ENCODE measurements around the gene SH3GL2.

Gene SH3GL2

GRCh38 chr9:17783227-17783626, 204.4 kb downstream of the SH3GL2 start:
- TF ChIP-seq TAF1 (IDR thresholded peaks at IDR 0.05; ENCODE audit: borderline replicate concordance, insufficient read depth, low read length): no peak
- no peak for TF ChIP-seq POLR2AphosphoS5 (IDR thresholded peaks at IDR 0.05; ENCODE audit: low read depth, low read length)
- no peak for TF ChIP-seq SIN3A (IDR thresholded peaks at IDR 0.05; ENCODE audit: borderline replicate concordance, insufficient read depth, low read length)
- no peak for TF ChIP-seq REST (IDR thresholded peaks at IDR 0.05; ENCODE audit: insufficient read depth in 1 of 2, low read depth in 2 of 2, low read length in 2 of 2)
- no peak for TF ChIP-seq FOXP2 (optimal IDR thresholded peaks at IDR 0.05; ENCODE audit: borderline replicate concordance, extremely low read depth, extremely low read length, insufficient read depth)

- TF ChIP-seq FOXP2 (optimal IDR thresholded peaks at IDR 0.05; ENCODE audit: borderline replicate concordance, extremely low read depth, extremely low read length, insufficient read depth) (no peak), TAF1 (IDR thresholded peaks at IDR 0.05; ENCODE audit: borderline replicate concordance, insufficient read depth, low read length) (no peak), REST (IDR thresholded peaks at IDR 0.05; ENCODE audit: insufficient read depth in 1 of 2, low read depth in 2 of 2, low read length in 2 of 2) (no peak), SIN3A (IDR thresholded peaks at IDR 0.05; ENCODE audit: borderline replicate concordance, insufficient read depth, low read length) (no peak)
Measured at GRCh38 chr9:17789316-17789715, 210.4 kb downstream of the SH3GL2 start.

- TF ChIP-seq SIN3A (IDR thresholded peaks at IDR 0.05; ENCODE audit: borderline replicate concordance, insufficient read depth, low read length): no peak
- TF ChIP-seq FOXP2 (optimal IDR thresholded peaks at IDR 0.05; ENCODE audit: borderline replicate concordance, extremely low read depth, extremely low read length, insufficient read depth): no peak
- no peak for TF ChIP-seq POLR2AphosphoS5 (IDR thresholded peaks at IDR 0.05; ENCODE audit: low read depth, low read length)
- no peak for TF ChIP-seq REST (IDR thresholded peaks at IDR 0.05; ENCODE audit: insufficient read depth in 1 of 2, low read depth in 2 of 2, low read length in 2 of 2)
- TF ChIP-seq TAF1 (IDR thresholded peaks at IDR 0.05; ENCODE audit: borderline replicate concordance, insufficient read depth, low read length): no peak
Measured at GRCh38 chr9:17793713-17794622, 215.1 kb downstream of the SH3GL2 start.

GRCh38 chr9:17795744-17796143, 216.9 kb downstream of the SH3GL2 start:
- TF ChIP-seq SIN3A (IDR thresholded peaks at IDR 0.05; ENCODE audit: borderline replicate concordance, insufficient read depth, low read length): no peak

GRCh38 chr9:17799369-17799768, 220.5 kb downstream of the SH3GL2 start:
- TF ChIP-seq FOXP2 (optimal IDR thresholded peaks at IDR 0.05; ENCODE audit: borderline replicate concordance, extremely low read depth, extremely low read length, insufficient read depth): no peak
- no peak for TF ChIP-seq SIN3A (IDR thresholded peaks at IDR 0.05; ENCODE audit: borderline replicate concordance, insufficient read depth, low read length)
- TF ChIP-seq REST (IDR thresholded peaks at IDR 0.05; ENCODE audit: insufficient read depth in 1 of 2, low read depth in 2 of 2, low read length in 2 of 2): no peak
- no peak for TF ChIP-seq POLR2AphosphoS5 (IDR thresholded peaks at IDR 0.05; ENCODE audit: low read depth, low read length)
- TF ChIP-seq TAF1 (IDR thresholded peaks at IDR 0.05; ENCODE audit: borderline replicate concordance, insufficient read depth, low read length): no peak

All from PFSK-1 (cell line).